Stimulated activated CD8-positive, alpha-beta memory T cell treated with anti-CD3 and anti-CD28 coated beads, Interleukin-4, amount 100 ng/mL, for 24 hours (primary cell): Measurements from ENCODE around the gene SLC35F3.
"Not testable (repeated sequence)": the region's sequence is repeated elsewhere in the genome, so short reads cannot be mapped to it uniquely, and the experiment has no call there.

Source experiments
- DNase-seq: peaks from one replicate; pipeline ENCODE4 v3.0.0-alpha.2; 2020; ENCODE audit warnings: low read depth

SLC35F3 gene

GRCh38 chr1:234321231-234321630 lies 416.8 kb downstream of the SLC35F3 start:
- no peak for DNase-seq

- DNase-seq: no peak
These were observed 417.6 kb downstream of the SLC35F3 start for GRCh38 chr1:234322097-234322496.

- DNase-seq: peak; percentile 15
These were observed 418.5 kb downstream of the SLC35F3 start for GRCh38 chr1:234322979-234323378.

GRCh38 chr1:234324821-234325220 lies 420.3 kb downstream of the SLC35F3 start:
- DNase-seq: no peak

- no peak for DNase-seq
These were observed 421.5 kb downstream of the SLC35F3 start for GRCh38 chr1:234325878-234326496.

GRCh38 chr1:234326497-234327366 lies 422.3 kb downstream of the SLC35F3 start:
- peak; percentile 40 for DNase-seq

- DNase-seq: no peak
These were observed 423.2 kb downstream of the SLC35F3 start for GRCh38 chr1:234327577-234328164.

GRCh38 chr1:234330843-234331215 lies 426.4 kb downstream of the SLC35F3 start:
- no peak for DNase-seq

- DNase-seq: no peak
These were observed 427.0 kb downstream of the SLC35F3 start for GRCh38 chr1:234331507-234331906.

- DNase-seq: no peak
These were observed 431.9 kb downstream of the SLC35F3 start for GRCh38 chr1:234336359-234336758.

GRCh38 chr1:234337233-234337632 lies 432.8 kb downstream of the SLC35F3 start:
- no peak for DNase-seq

GRCh38 chr1:234340528-234340927 lies 436.1 kb downstream of the SLC35F3 start:
- DNase-seq: no peak

GRCh38 chr1:234342774-234343173 lies 438.3 kb downstream of the SLC35F3 start:
- no peak for DNase-seq

- DNase-seq: no peak
These were observed 440.8 kb downstream of the SLC35F3 start for GRCh38 chr1:234345237-234345636.

- no peak for DNase-seq
These were observed 444.5 kb downstream of the SLC35F3 start for GRCh38 chr1:234348964-234349363.

- DNase-seq: no peak
These were observed 451.5 kb downstream of the SLC35F3 start for GRCh38 chr1:234355782-234356510.

- not testable (repeated sequence) for DNase-seq
These were observed 452.3 kb downstream of the SLC35F3 start for GRCh38 chr1:234356615-234357269.

- DNase-seq: no peak
These were observed 453.4 kb downstream of the SLC35F3 start for GRCh38 chr1:234357831-234358230.

- DNase-seq: no peak
These were observed 456.7 kb downstream of the SLC35F3 start for GRCh38 chr1:234361102-234361603.

GRCh38 chr1:234362558-234362957 lies 458.1 kb downstream of the SLC35F3 start:
- no peak for DNase-seq

- DNase-seq: no peak
These were observed 464.0 kb downstream of the SLC35F3 start for GRCh38 chr1:234368320-234369032.
